ENCODE data around the gene ELOVL1. TPM values are rescaled to one million over a fixed set of nuclear protein-coding genes. Genes with fewer than 3 reads are reported as not detected.

The ELOVL1 gene
- total and polyA plus RNA-seq, 2 of the 13 experiments (the other 11 are each of a cell fraction or from before 2014, with no cell fraction given), result 55.2 to 77.4 TPM

DNA sequence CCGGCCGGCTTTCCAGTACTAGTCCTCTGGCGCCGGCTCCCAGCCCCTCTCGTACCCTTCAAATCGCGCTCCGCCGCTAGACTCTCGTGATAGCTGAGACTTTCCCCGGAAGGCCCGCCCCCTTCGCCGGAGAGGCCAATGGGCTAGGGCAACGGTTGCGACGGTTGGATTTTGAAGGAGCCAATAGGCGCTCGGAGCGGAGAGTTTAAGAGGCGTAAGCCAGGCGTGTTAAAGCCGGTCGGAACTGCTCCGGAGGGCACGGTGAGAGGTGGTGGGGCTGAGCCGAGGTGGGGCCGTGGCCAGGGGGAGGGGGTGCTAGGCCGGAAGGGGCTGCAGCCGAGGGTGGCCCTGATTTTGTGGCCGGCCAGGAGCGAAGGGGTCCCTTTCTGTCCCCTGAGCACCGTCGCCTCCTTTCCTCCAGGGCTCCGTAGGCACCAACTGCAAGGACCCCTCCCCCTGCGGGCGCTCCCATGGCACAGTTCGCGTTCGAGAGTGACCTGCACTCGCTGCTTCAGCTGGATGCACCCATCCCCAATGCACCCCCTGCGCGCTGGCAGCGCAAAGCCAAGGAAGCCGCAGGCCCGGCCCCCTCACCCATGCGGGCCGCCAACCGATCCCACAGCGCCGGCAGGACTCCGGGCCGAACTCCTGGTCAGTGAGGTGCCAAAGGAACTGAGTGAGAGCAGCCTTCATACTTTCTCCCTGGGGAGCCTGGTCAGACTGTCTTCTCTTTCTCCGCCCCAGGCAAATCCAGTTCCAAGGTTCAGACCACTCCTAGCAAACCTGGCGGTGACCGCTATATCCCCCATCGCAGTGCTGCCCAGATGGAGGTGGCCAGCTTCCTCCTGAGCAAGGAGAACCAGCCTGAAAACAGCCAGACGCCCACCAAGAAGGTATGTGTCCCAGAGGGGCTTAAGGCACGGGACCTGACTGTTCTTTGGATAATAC lies 8.8 kb downstream of the ELOVL1 start, which contains the start of gene CDC20 (continued):
- TF ChIP-seq, protein P1, sequence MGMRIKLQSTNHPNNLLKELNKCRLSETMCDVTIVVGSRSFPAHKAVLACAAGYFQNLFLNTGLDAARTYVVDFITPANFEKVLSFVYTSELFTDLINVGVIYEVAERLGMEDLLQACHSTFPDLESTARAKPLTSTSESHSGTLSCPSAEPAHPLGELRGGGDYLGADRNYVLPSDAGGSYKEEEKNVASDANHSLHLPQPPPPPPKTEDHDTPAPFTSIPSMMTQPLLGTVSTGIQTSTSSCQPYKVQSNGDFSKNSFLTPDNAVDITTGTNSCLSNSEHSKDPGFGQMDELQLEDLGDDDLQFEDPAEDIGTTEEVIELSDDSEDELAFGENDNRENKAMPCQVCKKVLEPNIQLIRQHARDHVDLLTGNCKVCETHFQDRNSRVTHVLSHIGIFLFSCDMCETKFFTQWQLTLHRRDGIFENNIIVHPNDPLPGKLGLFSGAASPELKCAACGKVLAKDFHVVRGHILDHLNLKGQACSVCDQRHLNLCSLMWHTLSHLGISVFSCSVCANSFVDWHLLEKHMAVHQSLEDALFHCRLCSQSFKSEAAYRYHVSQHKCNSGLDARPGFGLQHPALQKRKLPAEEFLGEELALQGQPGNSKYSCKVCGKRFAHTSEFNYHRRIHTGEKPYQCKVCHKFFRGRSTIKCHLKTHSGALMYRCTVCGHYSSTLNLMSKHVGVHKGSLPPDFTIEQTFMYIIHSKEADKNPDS (CRISPR knock-in tag; IDR thresholded peaks at IDR 0.05), result peak; percentile 33; the same call in 1 of the 2 replicates
- TF ChIP-seq SP2 (CRISPR knock-in tag; IDR thresholded peaks at IDR 0.05), result peak; percentile 94
- TF ChIP-seq NFRKB (IDR thresholded peaks at IDR 0.05), result no peak
- peak; percentile 17; the same call in 1 of the 2 replicates for TF ChIP-seq TBX2 (CRISPR knock-in tag; IDR thresholded peaks at IDR 0.05; ENCODE audit: borderline replicate concordance)
- TF ChIP-seq, protein P2, sequence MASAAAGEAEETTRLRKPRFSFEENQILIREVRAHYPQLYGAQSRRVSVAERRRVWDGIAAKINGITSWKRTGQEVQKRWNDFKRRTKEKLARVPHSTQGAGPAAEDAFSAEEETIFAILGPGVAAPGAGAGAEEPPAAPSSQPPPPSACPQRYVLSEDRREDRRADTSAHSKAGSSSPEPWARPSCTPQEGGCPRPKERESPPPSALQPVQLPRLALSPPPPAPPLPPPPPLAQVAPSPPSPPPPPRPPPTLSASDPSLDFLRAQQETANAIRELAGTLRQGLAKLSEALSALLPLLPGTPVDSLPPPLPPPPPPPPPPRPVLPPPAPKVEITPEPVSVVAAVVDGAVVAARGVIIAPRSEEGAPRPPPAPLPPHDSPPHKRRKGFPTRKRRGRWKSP (CRISPR knock-in tag; IDR thresholded peaks at IDR 0.05), result peak; percentile 91; the same call in 1 of the 2 replicates
- TF ChIP-seq, protein P3, sequence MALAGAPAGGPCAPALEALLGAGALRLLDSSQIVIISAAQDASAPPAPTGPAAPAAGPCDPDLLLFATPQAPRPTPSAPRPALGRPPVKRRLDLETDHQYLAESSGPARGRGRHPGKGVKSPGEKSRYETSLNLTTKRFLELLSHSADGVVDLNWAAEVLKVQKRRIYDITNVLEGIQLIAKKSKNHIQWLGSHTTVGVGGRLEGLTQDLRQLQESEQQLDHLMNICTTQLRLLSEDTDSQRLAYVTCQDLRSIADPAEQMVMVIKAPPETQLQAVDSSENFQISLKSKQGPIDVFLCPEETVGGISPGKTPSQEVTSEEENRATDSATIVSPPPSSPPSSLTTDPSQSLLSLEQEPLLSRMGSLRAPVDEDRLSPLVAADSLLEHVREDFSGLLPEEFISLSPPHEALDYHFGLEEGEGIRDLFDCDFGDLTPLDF (CRISPR knock-in tag; IDR thresholded peaks at IDR 0.05), result 0 out of 2 replicates have a peak, but pooled peaks have one; percentile 38
- TF ChIP-seq SP1 (IDR thresholded peaks at IDR 0.05), result no peak
- TF ChIP-seq SP1 (CRISPR knock-in tag; IDR thresholded peaks at IDR 0.05), result peak; percentile 57
- no peak for TF ChIP-seq RCOR2 (CRISPR knock-in tag; IDR thresholded peaks at IDR 0.05)
- TF ChIP-seq KDM5B (CRISPR knock-in tag; IDR thresholded peaks at IDR 0.05; ENCODE audit: borderline replicate concordance), result peak; percentile 54; the same call in 1 of the 2 replicates
- TF ChIP-seq KLF16 (CRISPR knock-in tag; IDR thresholded peaks at IDR 0.05), result peak in 1 of 2 experiments; percentile 71; a peak in 2 of 4 replicates
- peak; percentile 45; the same call in 1 of the 2 replicates for TF ChIP-seq ELF3 (CRISPR knock-in tag; IDR thresholded peaks at IDR 0.05)
- TF ChIP-seq ZNF777 (CRISPR knock-in tag; IDR thresholded peaks at IDR 0.05), result no peak; the same call in 1 of the 2 replicates
- peak; percentile 95 for TF ChIP-seq NFYC (CRISPR knock-in tag; IDR thresholded peaks at IDR 0.05)
- no peak for TF ChIP-seq MAFG (CRISPR knock-in tag; IDR thresholded peaks at IDR 0.05)
- TF ChIP-seq CCDC6 (CRISPR knock-in tag; IDR thresholded peaks at IDR 0.05), result peak; percentile 99
- peak; percentile 20; the same call in 1 of the 2 replicates for TF ChIP-seq ZSCAN9 (CRISPR knock-in tag; IDR thresholded peaks at IDR 0.05; ENCODE audit: borderline replicate concordance)
- TF ChIP-seq ARNT2 (CRISPR knock-in tag; IDR thresholded peaks at IDR 0.05; ENCODE audit: low read depth), result peak; percentile 99
- 0 out of 2 replicates have a peak, but pooled peaks have one; percentile 8 for TF ChIP-seq ERF (CRISPR knock-in tag; IDR thresholded peaks at IDR 0.05)
- 0 out of 2 replicates have a peak, but pooled peaks have one; percentile 16 for TF ChIP-seq ZFP41 (CRISPR knock-in tag; IDR thresholded peaks at IDR 0.05; ENCODE audit: borderline replicate concordance)
- TF ChIP-seq PAX8 (CRISPR knock-in tag; IDR thresholded peaks at IDR 0.05; ENCODE audit: borderline replicate concordance), result no peak
- TF ChIP-seq, protein P4, sequence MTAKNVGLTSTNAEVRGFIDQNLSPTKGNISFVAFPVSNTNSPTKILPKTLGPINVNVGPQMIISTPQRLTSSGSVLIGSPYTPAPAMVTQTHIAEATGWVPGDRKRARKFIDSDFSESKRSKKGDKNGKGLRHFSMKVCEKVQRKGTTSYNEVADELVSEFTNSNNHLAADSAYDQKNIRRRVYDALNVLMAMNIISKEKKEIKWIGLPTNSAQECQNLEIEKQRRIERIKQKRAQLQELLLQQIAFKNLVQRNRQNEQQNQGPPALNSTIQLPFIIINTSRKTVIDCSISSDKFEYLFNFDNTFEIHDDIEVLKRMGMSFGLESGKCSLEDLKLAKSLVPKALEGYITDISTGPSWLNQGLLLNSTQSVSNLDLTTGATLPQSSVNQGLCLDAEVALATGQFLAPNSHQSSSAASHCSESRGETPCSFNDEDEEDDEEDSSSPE (CRISPR knock-in tag; IDR thresholded peaks at IDR 0.05), result peak; percentile 98
- TF ChIP-seq, protein P5, sequence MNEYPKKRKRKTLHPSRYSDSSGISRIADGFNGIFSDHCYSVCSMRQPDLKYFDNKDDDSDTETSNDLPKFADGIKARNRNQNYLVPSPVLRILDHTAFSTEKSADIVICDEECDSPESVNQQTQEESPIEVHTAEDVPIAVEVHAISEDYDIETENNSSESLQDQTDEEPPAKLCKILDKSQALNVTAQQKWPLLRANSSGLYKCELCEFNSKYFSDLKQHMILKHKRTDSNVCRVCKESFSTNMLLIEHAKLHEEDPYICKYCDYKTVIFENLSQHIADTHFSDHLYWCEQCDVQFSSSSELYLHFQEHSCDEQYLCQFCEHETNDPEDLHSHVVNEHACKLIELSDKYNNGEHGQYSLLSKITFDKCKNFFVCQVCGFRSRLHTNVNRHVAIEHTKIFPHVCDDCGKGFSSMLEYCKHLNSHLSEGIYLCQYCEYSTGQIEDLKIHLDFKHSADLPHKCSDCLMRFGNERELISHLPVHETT (CRISPR knock-in tag; conservative IDR thresholded peaks at IDR 0.05), result no peak
